H1 (cell line): ENCODE data around the gene NOLC1. TPM values are rescaled to one million over a fixed set of nuclear protein-coding genes. Genes with fewer than 3 reads are reported as not detected.

Experiments used
- CTCF ChIA-PET: fragments of 300-600 bp; sonication (Branson Sonifier 250); formaldehyde crosslinking; loops from one replicate; lab custom pipeline; 2021; ENCODE audit not compliant: partially characterized antibody; lab: Charles Lee
- POLR2A ChIA-PET: fragments of 300-600 bp; sonication (Branson Sonifier 250); formaldehyde crosslinking; loops from one replicate; lab custom pipeline; 2021; ENCODE audit warnings: inconsistent platforms; ENCODE audit not compliant: partially characterized antibody; lab: Charles Lee
- DNase-seq, 2 experiments: peaks; one replicate each; pipeline versions ENCODE4 v3.0.0 to v3.0.0-alpha.2; 2010 to 2022; ENCODE audit warnings: low spot score in 2 of 2, low read depth in 1 of 2, mixed read lengths in 1 of 2
- FAIRE-seq: peaks from 2 replicates; lab custom pipeline; 2011; peaks lifted over from hg19 to GRCh38; lab: Jason Lieb, UNC
- H2AFZ ChIP-seq: 2 replicates; pipeline ENCODE4 v1.8.1; 2012; ENCODE audit warnings: low read length, inconsistent platforms
- H2AK5ac ChIP-seq: 2 replicates; pipeline ENCODE4 v1.6.1; 2013; ENCODE audit warnings: low read depth, low read length
- H2BK120ac ChIP-seq: replicated peaks from 2 replicates; pipeline ENCODE3; 2013; ENCODE audit warnings: low read depth, low read length, inconsistent platforms
- H2BK12ac ChIP-seq: 2 replicates; pipeline ENCODE4 v1.6.1; 2013; ENCODE audit warnings: low read depth, low read length
- H2BK15ac ChIP-seq: 2 replicates; pipeline ENCODE4 v1.6.1; 2013; ENCODE audit warnings: low read length
- H2BK20ac ChIP-seq: 2 replicates; pipeline ENCODE4 v1.6.1; 2013; ENCODE audit warnings: low read length
- H2BK5ac ChIP-seq: 2 replicates; pipeline ENCODE4 v1.6.1; 2013; ENCODE audit warnings: low read depth, low read length
- H3K14ac ChIP-seq: 2 replicates; pipeline ENCODE4 v1.6.1; 2013; ENCODE audit warnings: inconsistent platforms; ENCODE audit not compliant: insufficient read length
- H3K18ac ChIP-seq: 2 replicates; pipeline ENCODE4 v1.6.1; 2013; ENCODE audit warnings: low read length; ENCODE audit errors: extremely low read depth
- H3K23ac ChIP-seq: 2 replicates; pipeline ENCODE4 v1.6.1; 2013; ENCODE audit warnings: inconsistent platforms; ENCODE audit not compliant: insufficient read length
- H3K23me2 ChIP-seq: 2 replicates; pipeline ENCODE4 v1.6.1; 2013; ENCODE audit warnings: low read depth, low read length
- H3K27ac ChIP-seq: 2 replicates; pipeline ENCODE4 v1.6.1; 2011; ENCODE audit warnings: low read depth, low read length, inconsistent platforms
- H3K27me3 ChIP-seq, 4 experiments: replicated peaks in 1 of 4; 1 replicate in 1 of 4; 2 replicates in 3 of 4; pipeline versions ENCODE4 v1.6.1 to v1.8.1; 2011 to 2013; ENCODE audit warnings: low read length in 3 of 4, mild to moderate bottlenecking in 3 of 4, inconsistent platforms in 2 of 4, mixed read lengths in 2 of 4, moderate library complexity in 1 of 4; ENCODE audit not compliant: control insufficient read depth in 3 of 4, insufficient read depth in 3 of 4; ENCODE audit errors: extremely low read depth in 1 of 4
- H3K36me3 ChIP-seq, 4 experiments: 2 replicates each; pipeline versions ENCODE4 v1.6.1 to v1.8.1; 2011 to 2013; ENCODE audit warnings: mild to moderate bottlenecking in 4 of 4, low read length in 3 of 4, moderate library complexity in 2 of 4, control low read depth in 1 of 4, inconsistent platforms in 1 of 4; ENCODE audit not compliant: insufficient read depth in 4 of 4, control insufficient read depth in 2 of 4
- H3K4ac ChIP-seq: replicated peaks from 2 replicates; pipeline ENCODE3; 2013; ENCODE audit warnings: low read length, low read depth, mixed read lengths, inconsistent platforms; ENCODE audit not compliant: insufficient read length
- H3K4me1 ChIP-seq, 4 experiments: replicated peaks in 1 of 4; 1 replicate in 1 of 4; 2 replicates in 3 of 4; pipeline versions ENCODE4 v1.6.1 to v1.8.1; 2011 to 2013; ENCODE audit warnings: low read length in 3 of 4, inconsistent platforms in 2 of 4, mixed read lengths in 1 of 4; ENCODE audit not compliant: insufficient read depth in 4 of 4, control insufficient read depth in 3 of 4
- H3K4me2 ChIP-seq, 2 experiments: 2 replicates each; pipeline versions ENCODE4 v1.6.1 to v1.8.1; 2011 to 2013; ENCODE audit warnings: low read depth in 2 of 2, low read length in 2 of 2, control low read depth in 1 of 2, inconsistent platforms in 1 of 2, mild to moderate bottlenecking in 1 of 2; ENCODE audit not compliant: insufficient read depth in 1 of 2
- H3K4me3 ChIP-seq, 4 experiments: fragments of 200-600, 300-600 bp in 1 of 4; sonication (generic), shearing (Covaris generic), sonication (Bioruptor Twin) in 1 of 4; 2 replicates each; pipeline versions ENCODE4 v1.5.1 to v1.8.1; 2011 to 2016; ENCODE audit warnings: low read length in 4 of 4, low read depth in 3 of 4, control low read depth in 2 of 4, inconsistent platforms in 2 of 4, mild to moderate bottlenecking in 2 of 4, mixed read lengths in 1 of 4, moderate library complexity in 1 of 4; ENCODE audit not compliant: insufficient read depth in 2 of 4; ENCODE audit errors: extremely low read depth in 1 of 4
- H3K56ac ChIP-seq: replicated peaks from 2 replicates; pipeline ENCODE3; 2013; ENCODE audit warnings: low read depth, mild to moderate bottlenecking, mixed read lengths, low read length, inconsistent platforms; ENCODE audit not compliant: insufficient read length
- H3K79me1 ChIP-seq: 2 replicates; pipeline ENCODE4 v1.6.1; 2013; ENCODE audit warnings: low read depth, low read length, control low read depth
- H3K79me2 ChIP-seq, 2 experiments: 2 replicates each; pipeline versions ENCODE4 v1.6.1 to v1.8.1; 2012 to 2013; ENCODE audit warnings: low read length in 2 of 2, mild to moderate bottlenecking in 2 of 2, inconsistent platforms in 1 of 2; ENCODE audit not compliant: insufficient read depth in 2 of 2, control insufficient read depth in 1 of 2
- H3K9ac ChIP-seq, 4 experiments: replicated peaks in 1 of 4; 1 replicate in 1 of 4; 2 replicates in 3 of 4; pipeline versions ENCODE4 v1.6.1 to v1.8.1; 2011 to 2013; ENCODE audit warnings: low read depth in 3 of 4, low read length in 3 of 4, control low read depth in 2 of 4, mild to moderate bottlenecking in 2 of 4, moderate library complexity in 2 of 4, inconsistent platforms in 1 of 4; ENCODE audit errors: extremely low read depth in 1 of 4
- H3K9me3 ChIP-seq, 2 experiments: 2 replicates each; pipeline versions ENCODE4 v1.6.1 to v1.8.1; 2012 to 2013; ENCODE audit warnings: mild to moderate bottlenecking in 2 of 2, moderate library complexity in 2 of 2, control low read depth in 1 of 2, inconsistent platforms in 1 of 2, low read depth in 1 of 2, low read length in 1 of 2, mixed read lengths in 1 of 2; ENCODE audit not compliant: insufficient read depth in 2 of 2
- H4K20me1 ChIP-seq, 2 experiments: replicated peaks in 1 of 2; 2 replicates each; pipeline versions ENCODE3 to v1.8.1; 2011 to 2013; ENCODE audit warnings: inconsistent platforms in 2 of 2, low read length in 2 of 2, mild to moderate bottlenecking in 1 of 2; ENCODE audit not compliant: insufficient read depth in 2 of 2, control insufficient read depth in 1 of 2
- H4K5ac ChIP-seq: 2 replicates; pipeline ENCODE4 v1.6.1; 2013; ENCODE audit warnings: low read length, low read depth, mixed read lengths, inconsistent platforms; ENCODE audit not compliant: insufficient read length
- H4K8ac ChIP-seq: 2 replicates; pipeline ENCODE4 v1.8.0; 2013; ENCODE audit warnings: mild to moderate bottlenecking, moderate library complexity, low read length, inconsistent platforms; ENCODE audit not compliant: insufficient read depth; ENCODE audit errors: extremely low read depth
- H4K91ac ChIP-seq: replicated peaks from 2 replicates; pipeline ENCODE3; 2013; ENCODE audit warnings: low read length, mixed read lengths, inconsistent platforms; ENCODE audit not compliant: insufficient read length
- MAFK ChIP-seq: IDR thresholded peaks from 2 replicates; pipeline ENCODE4 v1.6.1; 2012; ENCODE audit warnings: low read depth, mild to moderate bottlenecking, improper control_type of control experiment, low read length
- POLR2AphosphoS5 ChIP-seq: IDR thresholded peaks from 2 replicates; pipeline ENCODE4 v1.6.1; 2011; ENCODE audit warnings: low read depth, low read length
- WGBS, 2 experiments: shearing (Covaris generic) in 1 of 2; methylation state at CpG; one replicate each; pipeline versions ENCODE4 v1.1.6 to v1.1.7; 2013 to 2015; ENCODE audit warnings: low lambda C conversion rate in 2 of 2, mixed read lengths in 2 of 2, inconsistent platforms in 1 of 2, low coverage in 1 of 2, missing lambda C conversion rate in 1 of 2; ENCODE audit not compliant: insufficient replicate concordance in 2 of 2, insufficient coverage in 1 of 2, insufficient read length in 1 of 2; ENCODE audit errors: extremely low coverage in 1 of 2, missing lambda C conversion rate in 1 of 2; 5-methylcytosine and 5-hydroxymethylcytosine counted together
- polyA plus RNA-seq, 7 experiments: library from polyadenylated mRNA; depleted of rRNA in 3 of 7; stranded (reverse) in 5 of 7; unstranded in 2 of 7; fragments of >200 nt in 5 of 7; fragments of 200-250 nt in 2 of 7; gene quantifications; 1 replicate in 5 of 7; 2 replicates in 1 of 7; 4 replicates in 1 of 7; pipeline versions ENCODE4 v1.2.1 to v1.2.3, GENCODE V29; 2011 to 2013; ENCODE audit warnings: missing spikeins in 2 of 7, mixed read lengths in 2 of 7
- total RNA-seq: library from RNA; stranded (reverse); fragmentation: NEBNext Ultra II Directional; extraction: Animal tissue kit (Norgen Biotek cat#: 25700); gene quantifications from 2 replicates; pipeline ENCODE4 v1.2.1, GENCODE V29; 2021

NOLC1 gene
- total and polyA plus RNA-seq, 2 of the 8 experiments (the other 6 are each of a cell fraction or from before 2014, with no cell fraction given), result 86.3 to 191 TPM

GRCh38 chr10:102135956-102136526, 16.1 kb upstream of the NOLC1 start:
- H3K36me3 ChIP-seq, result peaks cover 33 to 38% (median 36%) of the 10 kb centered on the region in 4 experiments
- no peak overlapping the region for H3K4ac ChIP-seq
- peak overlapping the region in 1 of 2 experiments; percentile 15; a peak in 1 of 4 replicates for H3K4me2 ChIP-seq
- FAIRE-seq (no peak), DNase-seq (no peak)
- H2BK15ac ChIP-seq, result no peak overlapping the region
- H3K27me3 ChIP-seq, result no peaks in the 10 kb centered on the region
- H3K23ac ChIP-seq, result no peak overlapping the region
- H3K18ac ChIP-seq, result no peak overlapping the region
- H2BK5ac ChIP-seq, result no peak overlapping the region
- H2BK120ac ChIP-seq, result no peak overlapping the region
- ChIA-PET CTCF (interaction anchor here (1.0 to 3.8 kb wide), 4 partner anchors 11 to 23 kb away, joined by 3 to 20 read pairs (median 5); no protein-coding TSS in a partner anchor), POLR2A (interaction anchor here (0.7 to 20.0 kb wide), 8 partner anchors 8 to 317 kb away, joined by 3 to 408 read pairs (median 7); partner anchors contain the start of genes NOLC1 and OGA)
- no peaks in the 10 kb centered on the region for H3K9me3 ChIP-seq
- H3K4me3 ChIP-seq, result peak overlapping the region in 1 of 4 experiments; percentile 5; a peak in 1 of 8 replicates
- H4K20me1 ChIP-seq, result peaks cover 40 to 44% of the 10 kb centered on the region in 2 experiments
- H4K8ac ChIP-seq, result no peak overlapping the region
- H3K79me1 ChIP-seq, result peaks cover 22% of the 10 kb centered on the region
- peaks cover 10% of the 10 kb centered on the region; the same call in 1 of the 2 replicates for H3K23me2 ChIP-seq
- no peak overlapping the region; a peak in 1 of 7 replicates for H3K9ac ChIP-seq
- no peak overlapping the region for H2BK20ac ChIP-seq
- H2AFZ ChIP-seq, result no peak overlapping the region
- H3K79me2 ChIP-seq, result peaks cover 39 to 82% of the 10 kb centered on the region in 2 experiments
- H3K14ac ChIP-seq, result no peak overlapping the region
- no peak overlapping the region for H2BK12ac ChIP-seq
- no peak overlapping the region for H2AK5ac ChIP-seq
- 89% methylated on average over 7 of the region's 7 CpGs; no CpG with 5 or more reads in 1 of the 2 experiments for WGBS, 2 experiments
- peaks cover 0 to 12% (median 3%) of the 10 kb centered on the region in 4 experiments; a peak in 4 of 7 replicates for H3K4me1 ChIP-seq
- no peak overlapping the region for H3K56ac ChIP-seq
- no peak overlapping the region for H4K91ac ChIP-seq
- H4K5ac ChIP-seq, result no peak overlapping the region
- TF ChIP-seq POLR2AphosphoS5 (0 out of 2 replicates have a peak, but pooled peaks have one; percentile 18), MAFK (no peak)
- H3K27ac ChIP-seq, result no peak overlapping the region
